PC-9 (cell line): Measurements from ENCODE around the gene HDAC8. TPM values are rescaled to one million over a fixed set of nuclear protein-coding genes. Genes with fewer than 3 reads are reported as not detected.
A peak's percentile ranks its signal among the peaks of the same experiment; 100 is the strongest.

ENCODE experiments used
- BruUV-seq: library from RNA; stranded (reverse); fragments of 400-500 nt; replicated peaks from 2 replicates; lab custom pipeline; 2021; lab: Mats Ljungman, UMichigan
- CTCF ChIA-PET: fragments of 300-600 bp; sonication (Branson Sonifier 250); formaldehyde crosslinking; loops from one replicate; lab custom pipeline; 2022; ENCODE audit warnings: antibody characterized with exemption; lab: Charles Lee
- POLR2A ChIA-PET: fragments of 300-600 bp; sonication (Branson Sonifier 250); formaldehyde crosslinking; loops from one replicate; lab custom pipeline; 2022; ENCODE audit warnings: antibody characterized with exemption; ENCODE audit not compliant: unreplicated experiment; lab: Charles Lee
- DNase-seq, 2 experiments: peaks; one replicate each; pipeline versions ENCODE4 v3.0.0 to v3.0.0-alpha.2; 2015 to 2022; ENCODE audit warnings: mixed read lengths in 1 of 2
- H2AFZ ChIP-seq: fragments of 200-600 bp; sonication (generic); 2 replicates; pipeline ENCODE4 v1.8.1; 2017; ENCODE audit warnings: antibody characterized with exemption
- H3F3A ChIP-seq: fragments of 200-600 bp; sonication (generic); 2 replicates; pipeline ENCODE4 v1.8.1; 2017; ENCODE audit warnings: antibody characterized with exemption, mild to moderate bottlenecking, low read depth; ENCODE audit not compliant: insufficient read depth
- H3K27ac ChIP-seq: fragments of 200-600 bp; sonication (generic); 2 replicates; pipeline ENCODE4 v1.6.1; 2016; ENCODE audit warnings: mixed run types
- H3K27me3 ChIP-seq: fragments of 200-600 bp; sonication (generic); 2 replicates; pipeline ENCODE4 v1.6.1; 2016; ENCODE audit warnings: low read depth, mixed run types; ENCODE audit not compliant: insufficient read depth
- H3K36me3 ChIP-seq: fragments of 200-600 bp; sonication (generic); 2 replicates; pipeline ENCODE4 v1.6.1; 2016; ENCODE audit warnings: low read depth, mixed run types
- H3K4me1 ChIP-seq: fragments of 200-600 bp; sonication (generic); replicated peaks from 2 replicates; pipeline ENCODE4 v1.6.1; 2016; ENCODE audit warnings: mixed run types; ENCODE audit not compliant: insufficient read depth
- H3K4me2 ChIP-seq: fragments of 200-600 bp; sonication (generic); 2 replicates; pipeline ENCODE4 v1.6.1; 2017; ENCODE audit warnings: mixed run types
- H3K4me3 ChIP-seq: fragments of 200-600 bp; sonication (generic); 2 replicates; pipeline ENCODE4 v1.6.1; 2016; ENCODE audit warnings: mixed run types
- H3K79me2 ChIP-seq: fragments of 200-600 bp; sonication (generic); 2 replicates; pipeline ENCODE4 v1.6.1; 2017; ENCODE audit warnings: low read depth, mixed run types
- H3K9me2 ChIP-seq: fragments of 200-600 bp; sonication (generic); 2 replicates; pipeline ENCODE4 v1.8.1; 2017; ENCODE audit warnings: mild to moderate bottlenecking; ENCODE audit not compliant: insufficient read depth
- H3K9me3 ChIP-seq: fragments of 200-600 bp; sonication (generic); 2 replicates; pipeline ENCODE4 v1.8.1; 2016; ENCODE audit warnings: low read depth; ENCODE audit not compliant: insufficient read depth
- H4K20me1 ChIP-seq: fragments of 200-600 bp; sonication (generic); 2 replicates; pipeline ENCODE4 v1.8.1; 2017; ENCODE audit not compliant: insufficient read depth
- CTCF ChIP-seq: fragments of 200-600 bp; sonication (generic); conservative IDR thresholded peaks from 2 replicates; pipeline ENCODE4 v1.6.1; 2017; ENCODE audit warnings: mixed run types, antibody characterized with exemption, mild to moderate bottlenecking, moderate library complexity
- EZH2 ChIP-seq: fragments of 200-600 bp; sonication (generic); IDR thresholded peaks from 2 replicates; pipeline ENCODE4 v1.8.0; 2017; ENCODE audit warnings: antibody characterized with exemption, low read depth
- intact Hi-C: fragments of 100-400 bp; cut with micrococcal nuclease; formaldehyde crosslinking; loops from one replicate; pipeline ENCODE4 v1.10.0; 2022; ENCODE audit not compliant: unreplicated experiment
- total RNA-seq: library from RNA; stranded (reverse); gene quantifications from 2 replicates; pipeline ENCODE4 v1.2.3, GENCODE V29; 2021

HDAC8 gene
- total RNA-seq, 1 experiment from 2014 or later, result 61.3 TPM

GRCh38 chrX:72479324-72480274 lies 93.0 kb downstream of the HDAC8 start:
- H3K4me1 ChIP-seq, result peaks cover 11% of the 10 kb centered on the region; the same call in 1 of the 2 replicates
- no peak for DNase-seq
- peak overlapping the region; percentile 16; the same call in 1 of the 2 replicates for H3K4me2 ChIP-seq
- no peak overlapping the region for H3K4me3 ChIP-seq
- ChIA-PET CTCF (no interaction called here), POLR2A (no interaction called here)
- H3K9me2 ChIP-seq, result no peaks in the 10 kb centered on the region
- H3F3A ChIP-seq, result no peaks in the 10 kb centered on the region
- H3K36me3 ChIP-seq, result no peaks in the 10 kb centered on the region
- no peak overlapping the region for H3K27ac ChIP-seq
- 0 out of 2 replicates have a peak, but pooled peaks cover 3% of the 10 kb centered on the region for H4K20me1 ChIP-seq
- no peaks in the 10 kb centered on the region for H3K9me3 ChIP-seq
- no TSS peak for BruUV-seq
- H2AFZ ChIP-seq, result no peak overlapping the region
- intact Hi-C loops, result no loop called here
- no peaks in the 10 kb centered on the region for H3K79me2 ChIP-seq
- H3K27me3 ChIP-seq, result no peaks in the 10 kb centered on the region
- TF ChIP-seq EZH2, result no peak
- TF ChIP-seq CTCF, result no peak

GRCh38 chrX:72478853-72479252 lies 93.8 kb downstream of the HDAC8 start:
- no peak for TF ChIP-seq CTCF
- TF ChIP-seq EZH2, result no peak
- H3K36me3 ChIP-seq, result no peaks in the 10 kb centered on the region
- CTCF ChIA-PET, result no interaction called here

GRCh38 chrX:72478351-72478750 lies 94.3 kb downstream of the HDAC8 start:
- 0 out of 2 replicates have a peak, but pooled peaks cover 3% of the 10 kb centered on the region for H4K20me1 ChIP-seq
- no peaks in the 10 kb centered on the region for H3K79me2 ChIP-seq
- H3K27ac ChIP-seq, result no peak overlapping the region
- no peak overlapping the region for H3K4me2 ChIP-seq
- H3K9me2 ChIP-seq, result no peaks in the 10 kb centered on the region
- no peaks in the 10 kb centered on the region for H3F3A ChIP-seq
- H3K27me3 ChIP-seq, result no peaks in the 10 kb centered on the region
- H3K36me3 ChIP-seq, result no peaks in the 10 kb centered on the region
- ChIA-PET CTCF (no interaction called here), POLR2A (no interaction called here)
- no peak overlapping the region for H3K4me3 ChIP-seq
- TF ChIP-seq EZH2, result no peak
- TF ChIP-seq CTCF, result no peak
- intact Hi-C loops, result no loop called here
- no peak for DNase-seq
- H3K9me3 ChIP-seq, result no peaks in the 10 kb centered on the region
- peaks cover 11% of the 10 kb centered on the region; the same call in 1 of the 2 replicates for H3K4me1 ChIP-seq
- H2AFZ ChIP-seq, result no peak overlapping the region
- no TSS peak for BruUV-seq

More at GRCh38 chrX:72478853-72479252, 93.8 kb downstream of the HDAC8 start:
- POLR2A ChIA-PET, result no interaction called here
- H3K9me3 ChIP-seq, result no peaks in the 10 kb centered on the region
- H4K20me1 ChIP-seq, result 0 out of 2 replicates have a peak, but pooled peaks cover 3% of the 10 kb centered on the region
- peaks cover 11% of the 10 kb centered on the region; the same call in 1 of the 2 replicates for H3K4me1 ChIP-seq
- no peak overlapping the region for H2AFZ ChIP-seq
- no peak overlapping the region for H3K4me3 ChIP-seq
- intact Hi-C loops, result no loop called here
- H3K27me3 ChIP-seq, result no peaks in the 10 kb centered on the region
- no peaks in the 10 kb centered on the region for H3F3A ChIP-seq
- no peak overlapping the region for H3K27ac ChIP-seq
- no peaks in the 10 kb centered on the region for H3K9me2 ChIP-seq
- H3K79me2 ChIP-seq, result no peaks in the 10 kb centered on the region
- BruUV-seq, result no TSS peak
- no peak for DNase-seq
- no peak overlapping the region for H3K4me2 ChIP-seq
